ENCODE measurements around the gene KPNA1. TPM values are rescaled to one million over a fixed set of nuclear protein-coding genes. Genes with fewer than 3 reads are reported as not detected.

Gene KPNA1
- total and polyA plus RNA-seq, 2 of the 13 experiments (the other 11 are each of a cell fraction or from before 2014, with no cell fraction given) = 15.4 to 30.0 TPM

DNA sequence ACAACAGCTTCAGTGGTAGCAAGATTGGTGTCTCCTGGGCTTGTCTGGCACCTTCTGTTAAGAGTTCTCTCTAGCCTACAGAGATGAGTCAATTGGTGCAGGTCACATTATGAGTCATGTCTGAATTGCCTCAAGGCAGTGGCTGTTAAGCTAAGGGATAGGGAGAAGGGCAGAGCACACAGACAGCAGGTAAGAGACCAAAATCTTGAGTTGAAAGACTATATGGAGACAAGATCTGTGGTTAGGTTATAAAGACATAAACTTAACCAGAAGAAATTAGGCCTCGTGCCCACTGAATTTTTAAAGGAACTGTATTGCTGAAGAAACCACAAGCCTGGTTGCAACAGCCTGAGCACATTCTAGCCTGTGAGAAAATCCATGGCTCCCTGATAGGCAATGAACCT is 19.2 kb upstream of the KPNA1 start:
- H3K27me3 ChIP-seq (ENCODE audit: control insufficient read depth in 1 of 2, insufficient read depth in 2 of 2, low read length in 2 of 2) = no peaks in the 10 kb centered on the region
- no TSS peak for BruUV-seq (replicated peaks)
- H3K36me3 ChIP-seq (replicated peaks in 1 of 2; ENCODE audit: control insufficient read depth in 1 of 2, insufficient read depth in 2 of 2, low read length in 2 of 2) = 0 out of 5 replicates have a peak, but pooled peaks cover 0 to 3% of the 10 kb centered on the region in 2 experiments
- ChIA-PET CTCF (ENCODE audit: low intra/inter-chr PET ratio, low total read pairs) (no interaction called here), POLR2A (no interaction called here)
- intact Hi-C loops (cut with micrococcal nuclease; ENCODE audit: unreplicated experiment) = no loop called here
- DNase-seq (ENCODE audit: low spot score) (no peak), ATAC-seq (no peak), FAIRE-seq (no peak)
- 83% methylated on average over 1 of the region's 1 CpG for WGBS (ENCODE audit: low lambda C conversion rate)
- H3K4me1 ChIP-seq (ENCODE audit: insufficient read depth, low read length) = no peaks in the 10 kb centered on the region
- no peak overlapping the region for H3K9ac ChIP-seq (ENCODE audit: insufficient read depth, low read depth, low read length)
- H3K4me3 ChIP-seq (replicated peaks in 1 of 3; ENCODE audit: insufficient read depth in 1 of 3, low read depth in 2 of 3, low read length in 3 of 3) = no peak overlapping the region
- no peaks in the 10 kb centered on the region for H4K20me1 ChIP-seq (ENCODE audit: insufficient read depth, low read length)
- no peaks in the 10 kb centered on the region for H3K79me2 ChIP-seq (ENCODE audit: insufficient read depth, low read length)
- TF ChIP-seq MLX (CRISPR knock-in tag; IDR thresholded peaks at IDR 0.05) (no peak), ZNF891 (CRISPR knock-in tag; IDR thresholded peaks at IDR 0.05) (no peak), SNAPC5 (CRISPR knock-in tag; IDR thresholded peaks at IDR 0.05; ENCODE audit: borderline replicate concordance) (no peak), TGIF2 (CRISPR knock-in tag; IDR thresholded peaks at IDR 0.05) (no peak)
- TF ChIP-seq, protein P1, sequence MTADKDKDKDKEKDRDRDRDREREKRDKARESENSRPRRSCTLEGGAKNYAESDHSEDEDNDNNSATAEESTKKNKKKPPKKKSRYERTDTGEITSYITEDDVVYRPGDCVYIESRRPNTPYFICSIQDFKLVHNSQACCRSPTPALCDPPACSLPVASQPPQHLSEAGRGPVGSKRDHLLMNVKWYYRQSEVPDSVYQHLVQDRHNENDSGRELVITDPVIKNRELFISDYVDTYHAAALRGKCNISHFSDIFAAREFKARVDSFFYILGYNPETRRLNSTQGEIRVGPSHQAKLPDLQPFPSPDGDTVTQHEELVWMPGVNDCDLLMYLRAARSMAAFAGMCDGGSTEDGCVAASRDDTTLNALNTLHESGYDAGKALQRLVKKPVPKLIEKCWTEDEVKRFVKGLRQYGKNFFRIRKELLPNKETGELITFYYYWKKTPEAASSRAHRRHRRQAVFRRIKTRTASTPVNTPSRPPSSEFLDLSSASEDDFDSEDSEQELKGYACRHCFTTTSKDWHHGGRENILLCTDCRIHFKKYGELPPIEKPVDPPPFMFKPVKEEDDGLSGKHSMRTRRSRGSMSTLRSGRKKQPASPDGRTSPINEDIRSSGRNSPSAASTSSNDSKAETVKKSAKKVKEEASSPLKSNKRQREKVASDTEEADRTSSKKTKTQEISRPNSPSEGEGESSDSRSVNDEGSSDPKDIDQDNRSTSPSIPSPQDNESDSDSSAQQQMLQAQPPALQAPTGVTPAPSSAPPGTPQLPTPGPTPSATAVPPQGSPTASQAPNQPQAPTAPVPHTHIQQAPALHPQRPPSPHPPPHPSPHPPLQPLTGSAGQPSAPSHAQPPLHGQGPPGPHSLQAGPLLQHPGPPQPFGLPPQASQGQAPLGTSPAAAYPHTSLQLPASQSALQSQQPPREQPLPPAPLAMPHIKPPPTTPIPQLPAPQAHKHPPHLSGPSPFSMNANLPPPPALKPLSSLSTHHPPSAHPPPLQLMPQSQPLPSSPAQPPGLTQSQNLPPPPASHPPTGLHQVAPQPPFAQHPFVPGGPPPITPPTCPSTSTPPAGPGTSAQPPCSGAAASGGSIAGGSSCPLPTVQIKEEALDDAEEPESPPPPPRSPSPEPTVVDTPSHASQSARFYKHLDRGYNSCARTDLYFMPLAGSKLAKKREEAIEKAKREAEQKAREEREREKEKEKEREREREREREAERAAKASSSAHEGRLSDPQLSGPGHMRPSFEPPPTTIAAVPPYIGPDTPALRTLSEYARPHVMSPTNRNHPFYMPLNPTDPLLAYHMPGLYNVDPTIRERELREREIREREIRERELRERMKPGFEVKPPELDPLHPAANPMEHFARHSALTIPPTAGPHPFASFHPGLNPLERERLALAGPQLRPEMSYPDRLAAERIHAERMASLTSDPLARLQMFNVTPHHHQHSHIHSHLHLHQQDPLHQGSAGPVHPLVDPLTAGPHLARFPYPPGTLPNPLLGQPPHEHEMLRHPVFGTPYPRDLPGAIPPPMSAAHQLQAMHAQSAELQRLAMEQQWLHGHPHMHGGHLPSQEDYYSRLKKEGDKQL (CRISPR knock-in tag; IDR thresholded peaks at IDR 0.05; ENCODE audit: low read depth) = no peak
- TF ChIP-seq, protein P2, sequence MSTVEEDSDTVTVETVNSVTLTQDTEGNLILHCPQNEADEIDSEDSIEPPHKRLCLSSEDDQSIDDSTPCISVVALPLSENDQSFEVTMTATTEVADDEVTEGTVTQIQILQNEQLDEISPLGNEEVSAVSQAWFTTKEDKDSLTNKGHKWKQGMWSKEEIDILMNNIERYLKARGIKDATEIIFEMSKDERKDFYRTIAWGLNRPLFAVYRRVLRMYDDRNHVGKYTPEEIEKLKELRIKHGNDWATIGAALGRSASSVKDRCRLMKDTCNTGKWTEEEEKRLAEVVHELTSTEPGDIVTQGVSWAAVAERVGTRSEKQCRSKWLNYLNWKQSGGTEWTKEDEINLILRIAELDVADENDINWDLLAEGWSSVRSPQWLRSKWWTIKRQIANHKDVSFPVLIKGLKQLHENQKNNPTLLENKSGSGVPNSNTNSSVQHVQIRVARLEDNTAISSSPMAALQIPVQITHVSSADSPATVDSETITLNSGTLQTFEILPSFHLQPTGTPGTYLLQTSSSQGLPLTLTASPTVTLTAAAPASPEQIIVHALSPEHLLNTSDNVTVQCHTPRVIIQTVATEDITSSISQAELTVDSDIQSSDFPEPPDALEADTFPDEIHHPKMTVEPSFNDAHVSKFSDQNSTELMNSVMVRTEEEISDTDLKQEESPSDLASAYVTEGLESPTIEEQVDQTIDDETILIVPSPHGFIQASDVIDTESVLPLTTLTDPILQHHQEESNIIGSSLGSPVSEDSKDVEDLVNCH (CRISPR knock-in tag; IDR thresholded peaks at IDR 0.05) = no peak
- TF ChIP-seq, protein P3, sequence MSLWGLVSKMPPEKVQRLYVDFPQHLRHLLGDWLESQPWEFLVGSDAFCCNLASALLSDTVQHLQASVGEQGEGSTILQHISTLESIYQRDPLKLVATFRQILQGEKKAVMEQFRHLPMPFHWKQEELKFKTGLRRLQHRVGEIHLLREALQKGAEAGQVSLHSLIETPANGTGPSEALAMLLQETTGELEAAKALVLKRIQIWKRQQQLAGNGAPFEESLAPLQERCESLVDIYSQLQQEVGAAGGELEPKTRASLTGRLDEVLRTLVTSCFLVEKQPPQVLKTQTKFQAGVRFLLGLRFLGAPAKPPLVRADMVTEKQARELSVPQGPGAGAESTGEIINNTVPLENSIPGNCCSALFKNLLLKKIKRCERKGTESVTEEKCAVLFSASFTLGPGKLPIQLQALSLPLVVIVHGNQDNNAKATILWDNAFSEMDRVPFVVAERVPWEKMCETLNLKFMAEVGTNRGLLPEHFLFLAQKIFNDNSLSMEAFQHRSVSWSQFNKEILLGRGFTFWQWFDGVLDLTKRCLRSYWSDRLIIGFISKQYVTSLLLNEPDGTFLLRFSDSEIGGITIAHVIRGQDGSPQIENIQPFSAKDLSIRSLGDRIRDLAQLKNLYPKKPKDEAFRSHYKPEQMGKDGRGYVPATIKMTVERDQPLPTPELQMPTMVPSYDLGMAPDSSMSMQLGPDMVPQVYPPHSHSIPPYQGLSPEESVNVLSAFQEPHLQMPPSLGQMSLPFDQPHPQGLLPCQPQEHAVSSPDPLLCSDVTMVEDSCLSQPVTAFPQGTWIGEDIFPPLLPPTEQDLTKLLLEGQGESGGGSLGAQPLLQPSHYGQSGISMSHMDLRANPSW (CRISPR knock-in tag; IDR thresholded peaks at IDR 0.05; ENCODE audit: borderline replicate concordance) = no peak
- no peak overlapping the region for H2AFZ ChIP-seq (ENCODE audit: low read length)
- no peak overlapping the region for H3K4me2 ChIP-seq (ENCODE audit: low read depth, low read length)
- no peak overlapping the region for H3K27ac ChIP-seq (ENCODE audit: extremely low read length, insufficient read depth, low read length)
- no peaks in the 10 kb centered on the region for H3K9me3 ChIP-seq (ENCODE audit: low read length)
- in situ Hi-C loops (cut with HindIII; ENCODE audit: extremely low pct_ligation_motif_present, low pct_unique_long_range_greater_than_20kb) = no loop called here

Measured in HepG2 (cell line).